ENCODE results near the gene RESF1. TPM values are rescaled to one million over a fixed set of nuclear protein-coding genes. Genes with fewer than 3 reads are reported as not detected.

Gene RESF1
- total RNA-seq, 1 experiment from 2014 or later, result 172 TPM

- Histone ChIP-seq H3K79me1 (ENCODE audit: insufficient read depth, low read depth, low read length, poor library complexity, severe bottlenecking) (no peaks in the 10 kb centered on the region), H4K5ac (ENCODE audit: insufficient read length, low read depth, low read length) (no peak overlapping the region), H3K56ac (ENCODE audit: insufficient read length, low read depth, low read length) (no peak overlapping the region), H3K4me2 (ENCODE audit: insufficient read depth, insufficient read length, low read length) (no peak overlapping the region), H2AK5ac (ENCODE audit: insufficient read length, low read length) (no peak overlapping the region), H3K4me1 (ENCODE audit: insufficient read depth, low read length) (no peaks in the 10 kb centered on the region), H3K27me3 (ENCODE audit: insufficient read depth, low read length) (no peaks in the 10 kb centered on the region; the same call in 1 of the 2 replicates), H3K4ac (ENCODE audit: low read depth, low read length) (no peak overlapping the region), H2AFZ (ENCODE audit: low read length) (no peak overlapping the region), H4K20me1 (ENCODE audit: control insufficient read depth, insufficient read depth, insufficient read length) (no peaks in the 10 kb centered on the region), H2BK20ac (ENCODE audit: low read depth, low read length, poor library complexity, severe bottlenecking) (peak overlapping the region; percentile 7), H2BK15ac (ENCODE audit: low read depth, low read length) (no peak overlapping the region), H3K79me2 (ENCODE audit: insufficient read depth, low read length) (no peaks in the 10 kb centered on the region), H3T11ph (ENCODE audit: low read length) (no peak overlapping the region), H3K9ac (ENCODE audit: extremely low read depth, insufficient read length, low read length) (no peak overlapping the region), H2BK12ac (ENCODE audit: insufficient read length, low read depth, low read length) (no peak overlapping the region), H3K27ac (ENCODE audit: insufficient read length, low read depth, low read length) (no peak overlapping the region), H3K9me3 (ENCODE audit: control insufficient read depth, low read depth, low read length) (peaks cover 6% of the 10 kb centered on the region), H3K23ac (ENCODE audit: insufficient read length, low read depth, low read length) (no peak overlapping the region), H3K14ac (ENCODE audit: insufficient read depth, low read length) (no peak overlapping the region), H3K23me2 (ENCODE audit: insufficient read length, low read depth, low read length, poor library complexity, severe bottlenecking) (no peaks in the 10 kb centered on the region), H4K91ac (ENCODE audit: insufficient read length, low read depth, low read length) (no peak overlapping the region), H2BK5ac (ENCODE audit: insufficient read length, low read length) (no peak overlapping the region), H2BK120ac (ENCODE audit: low read depth, low read length, poor library complexity, severe bottlenecking) (no peak overlapping the region), H4K8ac (replicated peaks; ENCODE audit: insufficient read length, low read depth, low read length) (no peak overlapping the region), H3K18ac (ENCODE audit: insufficient read length, low read depth, low read length) (no peak overlapping the region)
- Mint-ChIP-seq H3K9me3 (no peaks in the 10 kb centered on the region; a peak in 1 of 5 replicates), H3K36me3 (ENCODE audit: insufficient read depth in 1 of 3, low read depth in 3 of 3) (peaks cover 24 to 35% (median 34%) of the 10 kb centered on the region in 3 experiments; a peak in 6 of 7 replicates), H3K4me3 (no peak overlapping the region), H3K27me3 (ENCODE audit: low read depth) (no peaks in the 10 kb centered on the region), H3K4me1 (peaks cover 0 to 5% of the 10 kb centered on the region in 2 experiments; a peak in 2 of 4 replicates), H3K27ac (no peak overlapping the region)
- no CpG with 5 or more reads among the region's 1 CpG for WGBS (ENCODE audit: extremely low coverage, insufficient read length, low lambda C conversion rate)
- TF ChIP-seq CTCF (conservative IDR thresholded peaks at IDR 0.05), result no peak
- no peak for DNase-seq
These were observed 44.4 kb downstream of the RESF1 start for GRCh38 chr12:32003654-32004053.
